ENCODE results near the gene UBQLN2.
"Not testable (repeated sequence)": the region's sequence is repeated elsewhere in the genome, so short reads cannot be mapped to it uniquely, and the experiment has no call there.

Gene UBQLN2

GRCh38 chrX:56569378-56570057 is 6.1 kb downstream of the UBQLN2 start:
- no peaks in the 10 kb centered on the region for H3K27me3 ChIP-seq (ENCODE audit: control insufficient read depth, insufficient read depth, low read length)
- H3K9me3 ChIP-seq (ENCODE audit: control insufficient read depth, insufficient read depth, low read length): peaks cover 32% of the 10 kb centered on the region; the same call in 1 of the 2 replicates
- no peak overlapping the region for H3K9ac ChIP-seq (ENCODE audit: low read depth, low read length)
- no peak overlapping the region for H3K27ac ChIP-seq (ENCODE audit: low read depth, low read length)
- peaks cover 7% of the 10 kb centered on the region; the same call in 1 of the 2 replicates for H3K36me3 ChIP-seq (ENCODE audit: control insufficient read depth, insufficient read depth, low read length)
- no peaks in the 10 kb centered on the region for H3K4me1 ChIP-seq (ENCODE audit: control insufficient read depth, insufficient read depth, low read length)
- H3K4me3 ChIP-seq (ENCODE audit: low read depth, low read length): no peak overlapping the region

GRCh38 chrX:56572975-56573374 is 9.5 kb downstream of the UBQLN2 start:
- Histone ChIP-seq H3K27ac (ENCODE audit: low read depth, low read length) (no peak overlapping the region), H3K9ac (ENCODE audit: low read depth, low read length) (no peak overlapping the region), H3K4me1 (ENCODE audit: control insufficient read depth, insufficient read depth, low read length) (no peaks in the 10 kb centered on the region), H3K27me3 (ENCODE audit: control insufficient read depth, insufficient read depth, low read length) (no peaks in the 10 kb centered on the region), H3K36me3 (ENCODE audit: control insufficient read depth, insufficient read depth, low read length) (peaks cover 3% of the 10 kb centered on the region; the same call in 1 of the 2 replicates), H3K9me3 (ENCODE audit: control insufficient read depth, insufficient read depth, low read length) (peaks cover 32% of the 10 kb centered on the region; the same call in 1 of the 2 replicates), H3K4me3 (ENCODE audit: low read depth, low read length) (no peak overlapping the region)

DNA sequence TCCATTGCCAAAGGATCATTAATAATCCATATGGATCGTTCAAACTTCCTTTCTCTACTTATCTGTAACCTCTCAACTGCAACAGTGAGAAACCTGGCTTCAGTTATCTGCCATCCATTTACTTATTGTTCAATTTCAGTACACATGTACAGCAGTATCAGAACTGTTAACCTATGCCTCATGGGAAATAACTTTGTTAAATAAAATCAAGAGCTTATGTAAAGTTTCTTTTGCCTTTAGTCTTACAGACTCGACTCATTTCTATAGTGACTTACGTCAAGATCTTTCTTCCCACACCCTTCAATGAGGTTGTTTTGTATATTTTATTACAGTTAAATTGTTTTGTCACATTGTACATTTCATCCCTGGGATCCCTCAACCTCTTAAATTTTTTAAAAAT is 11.4 kb downstream of the UBQLN2 start:
- Histone ChIP-seq H3K27me3 (ENCODE audit: control insufficient read depth, insufficient read depth, low read length) (no peaks in the 10 kb centered on the region), H3K36me3 (ENCODE audit: control insufficient read depth, insufficient read depth, low read length) (no peaks in the 10 kb centered on the region), H3K9me3 (ENCODE audit: control insufficient read depth, insufficient read depth, low read length) (peaks cover 32% of the 10 kb centered on the region), H3K27ac (ENCODE audit: low read depth, low read length) (no peak overlapping the region), H3K4me1 (ENCODE audit: control insufficient read depth, insufficient read depth, low read length) (no peaks in the 10 kb centered on the region), H3K4me3 (ENCODE audit: low read depth, low read length) (no peak overlapping the region), H3K9ac (ENCODE audit: low read depth, low read length) (no peak overlapping the region)

GRCh38 chrX:56576721-56577120 is 13.3 kb downstream of the UBQLN2 start:
- no peak overlapping the region for H3K27ac ChIP-seq (ENCODE audit: low read depth, low read length)
- no peak overlapping the region for H3K4me3 ChIP-seq (ENCODE audit: low read depth, low read length)
- H3K36me3 ChIP-seq (ENCODE audit: control insufficient read depth, insufficient read depth, low read length): no peaks in the 10 kb centered on the region
- no peaks in the 10 kb centered on the region for H3K4me1 ChIP-seq (ENCODE audit: control insufficient read depth, insufficient read depth, low read length)
- H3K27me3 ChIP-seq (ENCODE audit: control insufficient read depth, insufficient read depth, low read length): no peaks in the 10 kb centered on the region
- H3K9ac ChIP-seq (ENCODE audit: low read depth, low read length): no peak overlapping the region
- peaks cover 29% of the 10 kb centered on the region for H3K9me3 ChIP-seq (ENCODE audit: control insufficient read depth, insufficient read depth, low read length)

DNA sequence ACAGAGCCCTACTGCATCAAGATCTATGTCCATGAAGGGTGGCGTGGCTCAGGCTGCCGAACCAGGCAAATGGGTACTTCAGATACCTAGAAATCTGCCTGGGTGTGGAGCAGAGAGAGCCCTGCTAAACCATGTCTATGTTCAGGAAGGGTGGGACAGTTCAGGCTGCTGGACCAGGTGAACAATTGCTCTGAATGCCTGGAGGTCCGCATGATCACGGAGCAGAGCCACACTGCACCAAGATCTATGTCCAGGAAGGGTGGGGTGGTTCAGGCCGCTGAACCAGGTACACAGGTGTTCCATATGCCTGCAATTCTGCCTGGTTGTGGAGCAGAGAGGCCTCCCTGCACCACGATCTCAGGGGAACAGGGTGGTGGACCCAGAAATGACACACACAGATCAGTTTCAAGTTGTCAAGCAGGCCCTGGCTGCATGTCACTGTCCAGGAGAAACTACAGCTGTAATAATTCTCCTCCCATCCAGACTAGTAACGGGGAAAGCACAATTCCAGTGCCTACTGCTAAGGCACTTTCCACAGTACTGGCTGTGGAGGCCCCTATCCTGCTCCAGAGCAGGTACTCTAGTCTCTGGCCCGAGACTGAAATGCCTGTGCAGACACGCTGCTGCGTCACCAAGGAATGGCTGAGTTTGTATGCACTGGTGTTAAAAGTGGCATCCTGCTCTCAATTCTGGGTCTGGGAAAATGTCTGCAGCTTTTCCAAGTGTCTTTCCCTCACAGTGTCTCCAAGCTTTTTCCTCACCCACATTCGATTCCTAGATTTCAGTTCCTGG is 25.2 kb downstream of the UBQLN2 start:
- Histone ChIP-seq H3K4me1 (ENCODE audit: control insufficient read depth, insufficient read depth, low read length) (no peaks in the 10 kb centered on the region), H3K4me3 (ENCODE audit: low read depth, low read length) (no peak overlapping the region)

GRCh38 chrX:56591830-56592229 is 28.4 kb downstream of the UBQLN2 start:
- not testable (repeated sequence) for H3K27me3 ChIP-seq (ENCODE audit: control insufficient read depth, insufficient read depth, low read length); H3K4me3 ChIP-seq (ENCODE audit: low read depth, low read length)

More for the DNA sequence above, 25.2 kb downstream of the UBQLN2 start:
- no peak overlapping the region for H3K9ac ChIP-seq (ENCODE audit: low read depth, low read length)
- H3K9me3 ChIP-seq (ENCODE audit: control insufficient read depth, insufficient read depth, low read length): peaks cover 39% of the 10 kb centered on the region
- no peaks in the 10 kb centered on the region for H3K27me3 ChIP-seq (ENCODE audit: control insufficient read depth, insufficient read depth, low read length)
- no peak overlapping the region for H3K27ac ChIP-seq (ENCODE audit: low read depth, low read length)
- no peaks in the 10 kb centered on the region for H3K36me3 ChIP-seq (ENCODE audit: control insufficient read depth, insufficient read depth, low read length)

DNA sequence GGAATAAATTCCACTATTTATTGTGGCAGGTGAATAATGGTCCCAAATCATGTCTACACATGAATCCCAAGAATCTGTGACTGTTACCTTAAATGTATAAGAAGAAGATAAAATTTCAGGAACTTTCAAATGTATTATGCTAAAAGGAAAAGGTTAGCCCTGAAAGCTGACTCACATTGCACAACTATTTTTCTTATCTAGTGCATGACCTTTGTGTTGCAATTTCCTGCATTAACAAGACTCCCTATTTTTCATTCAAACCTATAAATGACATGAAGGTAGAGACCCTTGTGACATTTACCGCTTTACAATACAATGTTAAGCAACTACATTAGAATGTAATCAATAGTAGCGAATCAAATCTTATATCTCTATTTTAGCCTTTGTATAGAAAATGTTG is 36.7 kb downstream of the UBQLN2 start:
- Histone ChIP-seq H3K9me3 (ENCODE audit: control insufficient read depth, insufficient read depth, low read length) (peaks cover 26% of the 10 kb centered on the region; the same call in 1 of the 2 replicates), H3K4me1 (ENCODE audit: control insufficient read depth, insufficient read depth, low read length) (no peaks in the 10 kb centered on the region), H3K4me3 (ENCODE audit: low read depth, low read length) (no peak overlapping the region), H3K27me3 (ENCODE audit: control insufficient read depth, insufficient read depth, low read length) (no peaks in the 10 kb centered on the region), H3K27ac (ENCODE audit: low read depth, low read length) (no peak overlapping the region), H3K9ac (ENCODE audit: low read depth, low read length) (no peak overlapping the region), H3K36me3 (ENCODE audit: control insufficient read depth, insufficient read depth, low read length) (no peaks in the 10 kb centered on the region)

More at GRCh38 chrX:56591830-56592229, 28.4 kb downstream of the UBQLN2 start:
- H3K36me3 ChIP-seq (ENCODE audit: control insufficient read depth, insufficient read depth, low read length); H3K4me1 ChIP-seq (ENCODE audit: control insufficient read depth, insufficient read depth, low read length); H3K9ac ChIP-seq (ENCODE audit: low read depth, low read length); H3K27ac ChIP-seq (ENCODE audit: low read depth, low read length): not testable (repeated sequence)
- H3K9me3 ChIP-seq (ENCODE audit: control insufficient read depth, insufficient read depth, low read length): peaks cover 35% of the 10 kb centered on the region

GRCh38 chrX:56600987-56601386 is 37.6 kb downstream of the UBQLN2 start:
- H3K4me1 ChIP-seq (ENCODE audit: control insufficient read depth, insufficient read depth, low read length): no peaks in the 10 kb centered on the region
- no peaks in the 10 kb centered on the region for H3K36me3 ChIP-seq (ENCODE audit: control insufficient read depth, insufficient read depth, low read length)
- H3K9ac ChIP-seq (ENCODE audit: low read depth, low read length): no peak overlapping the region
- H3K9me3 ChIP-seq (ENCODE audit: control insufficient read depth, insufficient read depth, low read length): peaks cover 34% of the 10 kb centered on the region
- H3K27ac ChIP-seq (ENCODE audit: low read depth, low read length): no peak overlapping the region
- no peaks in the 10 kb centered on the region for H3K27me3 ChIP-seq (ENCODE audit: control insufficient read depth, insufficient read depth, low read length)
- no peak overlapping the region for H3K4me3 ChIP-seq (ENCODE audit: low read depth, low read length)

- Histone ChIP-seq H3K27ac (ENCODE audit: low read depth, low read length) (no peak overlapping the region), H3K27me3 (ENCODE audit: control insufficient read depth, insufficient read depth, low read length) (no peaks in the 10 kb centered on the region), H3K4me3 (ENCODE audit: low read depth, low read length) (no peak overlapping the region), H3K9me3 (ENCODE audit: control insufficient read depth, insufficient read depth, low read length) (peaks cover 64% of the 10 kb centered on the region), H3K9ac (ENCODE audit: low read depth, low read length) (no peak overlapping the region), H3K36me3 (ENCODE audit: control insufficient read depth, insufficient read depth, low read length) (no peaks in the 10 kb centered on the region), H3K4me1 (ENCODE audit: control insufficient read depth, insufficient read depth, low read length) (0 out of 2 replicates have a peak, but pooled peaks cover 6% of the 10 kb centered on the region)
Measured at GRCh38 chrX:56615282-56615681, 51.9 kb downstream of the UBQLN2 start.

Data from HUES48 (cell line).